Anterior cingulate cortex (tissue), 58 donors: ENCODE data around the gene CD38.
"Not testable (repeated sequence)": the region's sequence is repeated elsewhere in the genome, so short reads cannot be mapped to it uniquely, and the experiment has no call there.

Experiments
- DNase-seq, 58 donors: peaks; one replicate each; lab custom pipeline; 2025; lab: John Stamatoyannopoulos, UW

The CD38 gene

GRCh38 chr4:15855804-15856475 is 77.8 kb downstream of the CD38 start:
- DNase-seq, result peak in 1 of 58 donors; percentile 33

GRCh38 chr4:15861198-15861597 is 83.1 kb downstream of the CD38 start:
- DNase-seq, result not testable (repeated sequence)

- no peak for DNase-seq
Measured at GRCh38 chr4:15864651-15865566, 86.8 kb downstream of the CD38 start.

- no peak for DNase-seq
Measured at GRCh38 chr4:15868111-15868510, 90.0 kb downstream of the CD38 start.

GRCh38 chr4:15868826-15869413 is 90.8 kb downstream of the CD38 start:
- DNase-seq, result no peak

GRCh38 chr4:15870079-15870478 is 92.0 kb downstream of the CD38 start:
- no peak for DNase-seq

GRCh38 chr4:15870921-15871664 is 93.0 kb downstream of the CD38 start:
- DNase-seq, result no peak

GRCh38 chr4:15873117-15873516 is 95.0 kb downstream of the CD38 start:
- no peak for DNase-seq

GRCh38 chr4:15874671-15875070 is 96.5 kb downstream of the CD38 start:
- DNase-seq, result no peak

- no peak for DNase-seq
Measured at GRCh38 chr4:15875663-15876460, 97.7 kb downstream of the CD38 start.

- no peak for DNase-seq
Measured at GRCh38 chr4:15878011-15878410, 99.9 kb downstream of the CD38 start.

GRCh38 chr4:15881820-15882219 is 103.7 kb downstream of the CD38 start:
- no peak for DNase-seq

- DNase-seq, result peak in 42 of 58 donors; percentile 1 to 60 (median 7)
Measured at GRCh38 chr4:15882675-15883086, 104.6 kb downstream of the CD38 start.

- DNase-seq, result no peak
Measured at GRCh38 chr4:15883610-15884243, 105.6 kb downstream of the CD38 start.

GRCh38 chr4:15884666-15885065 is 106.5 kb downstream of the CD38 start:
- no peak for DNase-seq

- DNase-seq, result no peak
Measured at GRCh38 chr4:15885422-15885821, 107.3 kb downstream of the CD38 start.

GRCh38 chr4:15888515-15888914 is 110.4 kb downstream of the CD38 start:
- DNase-seq, result no peak

- DNase-seq, result no peak
Measured at GRCh38 chr4:15890246-15890829, 112.2 kb downstream of the CD38 start.

GRCh38 chr4:15891312-15891711 is 113.2 kb downstream of the CD38 start:
- no peak for DNase-seq
